Fibroblast of lung (primary cell): Measurements from ENCODE around the gene CCDC158.

Experiments
- CTCF ChIP-seq, 2 donors: IDR thresholded peaks in 1 of 2; conservative IDR thresholded peaks in 1 of 2; 1 replicate in 1 of 2; 2 replicates in 1 of 2; pipeline ENCODE4 v1.5.1; 2011 to 2012; ENCODE audit warnings: low read length in 2 of 2, control low read depth in 1 of 2, inconsistent platforms in 1 of 2, low read depth in 1 of 2, mild to moderate bottlenecking in 1 of 2
- EZH2 ChIP-seq: IDR thresholded peaks from 2 replicates; pipeline ENCODE4 v1.5.1; 2012; ENCODE audit warnings: low read length, control low read depth, mild to moderate bottlenecking; ENCODE audit errors: missing control alignments

- TF ChIP-seq CTCF (conservative IDR thresholded peaks at IDR 0.05 in 1 of 2, IDR thresholded peaks at IDR 0.05 in 1 of 2; ENCODE audit: low read depth in 1 of 2, low read length in 2 of 2) (no peak), EZH2 (no peak)
Observed at GRCh38 chr4:76266627-76267026, 154.3 kb downstream of the CCDC158 start.
